HepG2 (cell line): ENCODE results near the gene TCFL5. TPM values are rescaled to one million over a fixed set of nuclear protein-coding genes. Genes with fewer than 3 reads are reported as not detected.

Source experiments
- GMEB2 ChIP-seq: IDR thresholded peaks from 2 replicates; pipeline ENCODE4 v1.6.1; 2016; ENCODE audit warnings: missing biosample characterization, missing genetic modification reagents, low read depth
- HDAC2 ChIP-seq: sonication (generic); formaldehyde crosslinking; IDR thresholded peaks from 2 replicates; pipeline ENCODE4 v1.4.0; 2020; ENCODE audit warnings: missing genetic modification reagents
- MIER2 ChIP-seq: IDR thresholded peaks from 2 replicates; pipeline ENCODE4 v1.6.1; 2016; ENCODE audit warnings: missing biosample characterization, missing genetic modification reagents
- MTF1 ChIP-seq: sonication (generic); formaldehyde crosslinking; IDR thresholded peaks from 2 replicates; pipeline ENCODE4 v1.5.0; 2020; ENCODE audit warnings: missing genetic modification reagents
- NBN ChIP-seq: fragments of 450-650 bp; conservative IDR thresholded peaks from 2 replicates; pipeline ENCODE4 v1.6.1; 2017
- RBFOX2 ChIP-seq: fragments of 200-400 bp; formaldehyde crosslinking; IDR thresholded peaks from 2 replicates; pipeline ENCODE4 v1.6.1; 2017; ENCODE audit warnings: low read depth, mild to moderate bottlenecking, low read length
- TFDP2 ChIP-seq: sonication (generic); formaldehyde crosslinking; IDR thresholded peaks from 2 replicates; pipeline ENCODE4 v1.4.0; 2020; ENCODE audit warnings: missing genetic modification reagents
- ZBED4 ChIP-seq: sonication (generic); formaldehyde crosslinking; IDR thresholded peaks from 2 replicates; pipeline ENCODE4 v1.4.0; 2020; ENCODE audit warnings: missing genetic modification reagents, borderline replicate concordance
- ZNF382 ChIP-seq: sonication (generic); formaldehyde crosslinking; IDR thresholded peaks from 2 replicates; pipeline ENCODE4 v1.5.0; 2020; ENCODE audit warnings: missing genetic modification reagents, mild to moderate bottlenecking, borderline replicate concordance
- ZNF740 ChIP-seq: sonication (generic); formaldehyde crosslinking; IDR thresholded peaks from 2 replicates; pipeline ENCODE4 v1.4.0; 2020; ENCODE audit warnings: missing genetic modification reagents
- ZNF777 ChIP-seq: sonication (generic); formaldehyde crosslinking; IDR thresholded peaks from 2 replicates; pipeline ENCODE4 v1.4.0; 2020; ENCODE audit warnings: missing genetic modification reagents
- ZSCAN20 ChIP-seq: sonication (generic); formaldehyde crosslinking; IDR thresholded peaks from 2 replicates; pipeline ENCODE4 v1.4.0; 2020; ENCODE audit warnings: missing genetic modification reagents, mild to moderate bottlenecking, borderline replicate concordance
- polyA plus RNA-seq, 8 experiments: library from polyadenylated mRNA; depleted of rRNA in 3 of 8; stranded (reverse) in 7 of 8; unstranded in 1 of 8; fragments of >200 nt; fragmentation: Illumina TruSeq in 4 of 8; extraction: Trizol in 4 of 8; gene quantifications; 2 replicates each; pipeline versions ENCODE4 v1.2.1 to v1.2.3, GENCODE V29; 2011 to 2016; ENCODE audit warnings: low read depth in 4 of 8, missing spikeins in 1 of 8, mixed read lengths in 1 of 8; ENCODE audit not compliant: insufficient read depth in 1 of 8
- total RNA-seq, 5 experiments: library from RNA; depleted of rRNA; stranded (reverse); fragments of >200 nt; fragmentation: Illumina TruSeq; extraction: Trizol; gene quantifications; 2 replicates each; pipeline ENCODE4 v1.2.3, GENCODE V29; 2016; ENCODE audit warnings: low read depth in 1 of 5

TCFL5 gene
- total and polyA plus RNA-seq, 2 of the 13 experiments (the other 11 are each of a cell fraction or from before 2014, with no cell fraction given), result 14.8 to 20.0 TPM

GRCh38 chr20:62832212-62832922 lies 29.3 kb downstream of the TCFL5 start (continued):
- TF ChIP-seq RBFOX2 (peak; percentile 58; the same call in 1 of the 2 replicates), ZSCAN20 (CRISPR knock-in tag) (no peak), GMEB2 (CRISPR knock-in tag) (no peak), NBN (no peak), MTF1 (CRISPR knock-in tag) (no peak), MIER2 (CRISPR knock-in tag) (no peak), ZBED4 (CRISPR knock-in tag) (no peak), ZNF777 (peak; percentile 20; the same call in 1 of the 2 replicates), ZNF740 (CRISPR knock-in tag) (no peak), ZNF382 (no peak), TFDP2 (CRISPR knock-in tag) (no peak), HDAC2 (0 out of 2 replicates have a peak, but pooled peaks have one; percentile 15)
